GM12878 (cell line): ENCODE results near the gene MSL1. TPM values are rescaled to one million over a fixed set of nuclear protein-coding genes. Genes with fewer than 3 reads are reported as not detected.

ENCODE experiments used
- ATAC-seq: fragments of 200-7000 bp; cut with Tn5 transposase; 3 replicates; pipeline ENCODE4 v1.9.1; 2020; ENCODE audit warnings: mild to moderate bottlenecking, moderate library complexity
- BruUV-seq: library from RNA; stranded (reverse); fragments of 400-500 nt; replicated peaks from 2 replicates; lab custom pipeline; 2021; lab: Mats Ljungman, UMichigan
- CTCF ChIA-PET: fragments of 300-600 bp; sonication (Branson Sonifier 250); formaldehyde crosslinking; extraction: SDS; loops from one replicate; lab custom pipeline; 2021; ENCODE audit warnings: inconsistent platforms; lab: Yijun Ruan, JAX
- POLR2A ChIA-PET: fragments of 350-600 bp; formaldehyde crosslinking; extraction: SDS; loops from one replicate; lab custom pipeline; 2021; ENCODE audit warnings: inconsistent platforms; lab: Charles Lee
- RAD21 ChIA-PET: fragments of 300-600 bp; sonication (Branson Sonifier 250); formaldehyde crosslinking; loops from one replicate; lab custom pipeline; 2023; ENCODE audit warnings: antibody characterized with exemption; ENCODE audit not compliant: unreplicated experiment; lab: Charles Lee
- SMC1A ChIA-PET: fragments of 300-600 bp; sonication (Branson Sonifier 250); formaldehyde crosslinking; loops from one replicate; lab custom pipeline; 2023; ENCODE audit not compliant: unreplicated experiment, uncharacterized antibody; lab: Charles Lee
- DNase-seq: peaks from one replicate; pipeline ENCODE4 v3.0.0-alpha.2; 2011; ENCODE audit warnings: low read depth, low spot score
- FAIRE-seq: peaks from 3 replicates; lab custom pipeline; 2011; peaks lifted over from hg19 to GRCh38; lab: Jason Lieb, UNC
- H2AFZ ChIP-seq: 2 replicates; pipeline ENCODE4 v1.6.0; 2011; ENCODE audit warnings: low read depth, low read length, control low read depth; ENCODE audit not compliant: control insufficient read depth
- H3K27ac ChIP-seq: 2 replicates; pipeline ENCODE4 v1.5.1; 2011; ENCODE audit warnings: control low read depth; ENCODE audit not compliant: control insufficient read depth, insufficient read depth
- H3K27me3 ChIP-seq, 2 experiments: replicated peaks in 1 of 2; 2 replicates each; pipeline versions ENCODE4 v1.6.0 to v1.6.1; 2011; ENCODE audit warnings: low read length in 1 of 2; ENCODE audit not compliant: control insufficient read depth in 2 of 2, insufficient read depth in 2 of 2
- H3K36me3 ChIP-seq, 2 experiments: 2 replicates each; pipeline ENCODE4 v1.5.1; 2011; ENCODE audit warnings: low read length in 1 of 2; ENCODE audit not compliant: control insufficient read depth in 2 of 2, insufficient read depth in 2 of 2
- H3K4me1 ChIP-seq: 2 replicates; pipeline ENCODE4 v1.6.1; 2011; ENCODE audit warnings: mild to moderate bottlenecking, low read length, moderate library complexity, mixed read lengths; ENCODE audit not compliant: control insufficient read depth, insufficient read depth
- H3K4me2 ChIP-seq: 2 replicates; pipeline ENCODE4 v1.6.0; 2011; ENCODE audit warnings: control low read depth; ENCODE audit not compliant: control insufficient read depth, insufficient read depth
- H3K4me3 ChIP-seq: fragments of 200-600 bp; sonication (generic); 2 replicates; pipeline ENCODE4 v1.5.1; 2016
- H3K79me2 ChIP-seq: 2 replicates; pipeline ENCODE4 v1.6.0; 2011; ENCODE audit warnings: low read length; ENCODE audit not compliant: control insufficient read depth, insufficient read depth
- H3K9ac ChIP-seq: 2 replicates; pipeline ENCODE4 v1.8.0; 2011; ENCODE audit warnings: low read length, control low read depth, mixed read lengths; ENCODE audit not compliant: control insufficient read depth, insufficient read depth
- H3K9me3 ChIP-seq: replicated peaks from 3 replicates; pipeline ENCODE4 v1.5.1; 2011; ENCODE audit warnings: mild to moderate bottlenecking, low read length; ENCODE audit not compliant: control insufficient read depth, insufficient read depth
- H4K20me1 ChIP-seq: 2 replicates; pipeline ENCODE4 v1.6.0; 2011; ENCODE audit not compliant: control insufficient read depth, insufficient read depth
- EP300 ChIP-seq, 2 experiments: fragments of 150-350 bp in 1 of 2; IDR thresholded peaks; 2 replicates each; pipeline ENCODE4 v1.6.1; 2011 to 2012; ENCODE audit warnings: low read depth in 2 of 2, low read length in 2 of 2, borderline replicate concordance in 1 of 2, improper control_type of control experiment in 1 of 2, inconsistent platforms in 1 of 2; ENCODE audit not compliant: control insufficient read depth in 1 of 2
- TARDBP ChIP-seq: IDR thresholded peaks from 2 replicates; pipeline ENCODE4 v1.6.1; 2016; ENCODE audit warnings: borderline replicate concordance
- ZSCAN29 ChIP-seq: fragments of 450-650 bp; IDR thresholded peaks from 2 replicates; pipeline ENCODE4 v1.6.1; 2017; ENCODE audit warnings: mild to moderate bottlenecking, moderate library complexity
- WGBS: methylation state at CpG from one replicate; pipeline ENCODE4 v1.1.6; 2016; ENCODE audit warnings: low lambda C conversion rate; ENCODE audit not compliant: insufficient replicate concordance, insufficient coverage; ENCODE audit errors: missing lambda C conversion rate; 5-methylcytosine and 5-hydroxymethylcytosine counted together
- in situ Hi-C: fragments of 300-500 bp; cut with MboI; formaldehyde crosslinking; loops from 9 replicates; pipeline ENCODE4 v1.14.3; 2018; ENCODE audit warnings: mixed read lengths
- intact Hi-C: fragments of 100-400 bp; cut with micrococcal nuclease; formaldehyde crosslinking; loops from one replicate; pipeline ENCODE4 v1.14.2; 2022; ENCODE audit not compliant: unreplicated experiment
- polyA plus RNA-seq, 11 experiments: library from polyadenylated mRNA; depleted of rRNA in 4 of 11; unstranded in 6 of 11; stranded (reverse) in 5 of 11; fragments of >200 nt; fragmentation: Nextera tagmentation in 4 of 11; fragmentation: Illumina TruSeq in 1 of 11; extraction: Ambion mirVana in 4 of 11; extraction: Trizol in 1 of 11; gene quantifications; 1 replicate in 1 of 11; 2 replicates in 10 of 11; pipeline versions ENCODE4 v1.2.1 to v1.2.3, GENCODE V29; 2011 to 2016; ENCODE audit warnings: inconsistent platforms in 2 of 11, missing spikeins in 2 of 11, low read depth in 1 of 11
- total RNA-seq, 4 experiments: library from RNA; depleted of rRNA in 3 of 4; stranded (reverse); fragments of >200 nt in 3 of 4; fragmentation: Illumina TruSeq in 1 of 4; extraction: Trizol in 1 of 4; gene quantifications; 2 replicates each; pipeline versions ENCODE4 v1.2.1 to v1.2.3, GENCODE V29; 2013 to 2021
- TF ChIP-seq, protein P1 (sequence below): fragments of 450-650 bp; IDR thresholded peaks from 2 replicates; pipeline ENCODE4 v1.6.1; 2017; ENCODE audit warnings: borderline replicate concordance

The MSL1 gene
- total and polyA plus RNA-seq, 10 of the 15 experiments (the other 5 are each of a cell fraction or from before 2014, with no cell fraction given) = 6.1 to 95.2 (median 51.8) TPM

DNA sequence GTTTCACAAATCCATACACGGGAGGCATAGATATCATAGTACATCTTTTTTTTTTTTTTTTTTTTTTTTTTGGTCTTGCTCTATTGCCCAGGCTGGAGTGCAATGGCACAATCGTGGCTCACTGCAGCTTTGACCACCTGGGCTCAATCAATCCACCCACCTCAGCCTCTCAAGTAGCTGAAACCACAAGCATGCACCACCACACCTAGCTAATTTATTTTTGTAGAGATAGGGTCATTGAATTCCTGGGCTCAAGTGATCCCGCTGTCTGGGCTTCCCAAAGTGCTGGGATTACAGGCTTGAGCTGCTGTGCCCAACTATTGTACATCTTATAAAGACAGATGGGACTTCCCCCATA, 52.0 kb downstream of the MSL1 start (continued):
- TF ChIP-seq, protein P1, sequence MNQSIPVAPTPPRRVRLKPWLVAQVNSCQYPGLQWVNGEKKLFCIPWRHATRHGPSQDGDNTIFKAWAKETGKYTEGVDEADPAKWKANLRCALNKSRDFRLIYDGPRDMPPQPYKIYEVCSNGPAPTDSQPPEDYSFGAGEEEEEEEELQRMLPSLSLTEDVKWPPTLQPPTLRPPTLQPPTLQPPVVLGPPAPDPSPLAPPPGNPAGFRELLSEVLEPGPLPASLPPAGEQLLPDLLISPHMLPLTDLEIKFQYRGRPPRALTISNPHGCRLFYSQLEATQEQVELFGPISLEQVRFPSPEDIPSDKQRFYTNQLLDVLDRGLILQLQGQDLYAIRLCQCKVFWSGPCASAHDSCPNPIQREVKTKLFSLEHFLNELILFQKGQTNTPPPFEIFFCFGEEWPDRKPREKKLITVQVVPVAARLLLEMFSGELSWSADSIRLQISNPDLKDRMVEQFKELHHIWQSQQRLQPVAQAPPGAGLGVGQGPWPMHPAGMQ = no peak
- TF ChIP-seq ZSCAN29 = no peak
- TF ChIP-seq, all 136 proteins: peak for 0

GRCh38 chr17:40174514-40174913, 52.7 kb downstream of the MSL1 start:
- ChIA-PET CTCF (interaction anchor here (0.6 to 5.1 kb wide), 5 partner anchors 17 to 215 kb away, joined by 3 to 42 read pairs (median 3); no protein-coding TSS in a partner anchor), POLR2A (interaction anchor here (0.6 to 3.6 kb wide), 6 partner anchors 35 to 723 kb away, joined by 3 to 23 read pairs (median 4); partner anchors contain the start of gene NR1D1), RAD21 (interaction anchor here (0.7 to 1.6 kb wide), 2 partner anchors 34 to 61 kb away, joined by 3 to 4 read pairs; partner anchors contain the start of gene CASC3), SMC1A (interaction anchor here (1.0 to 5.1 kb wide), 3 partner anchors 24 to 62 kb away, joined by 3 to 35 read pairs (median 4); partner anchors contain the start of gene CASC3)
- no peak for FAIRE-seq
- in situ Hi-C loops = no loop called here
- intact Hi-C loops = no loop called here
- Histone ChIP-seq H3K27me3 (no peaks in the 10 kb centered on the region), H3K79me2 (no peaks in the 10 kb centered on the region), H3K27ac (no peak overlapping the region), H3K9ac (no peak overlapping the region), H3K4me2 (no peak overlapping the region), H3K36me3 (peaks cover 11 to 15% of the 10 kb centered on the region in 2 experiments; a peak in 3 of 4 replicates), H3K9me3 (no peaks in the 10 kb centered on the region), H2AFZ (no peak overlapping the region), H3K4me1 (peaks cover 4% of the 10 kb centered on the region), H4K20me1 (no peaks in the 10 kb centered on the region), H3K4me3 (no peak overlapping the region)
- 25% methylated on average over 1 of the region's 1 CpG for WGBS
- ATAC-seq = no peak
- TF ChIP-seq EP300 (IDR thresholded peaks at IDR 0.05; ENCODE audit: borderline replicate concordance in 1 of 2, control insufficient read depth in 1 of 2, low read depth in 2 of 2, low read length in 2 of 2) (no peak), TARDBP (no peak)
- BruUV-seq = no TSS peak
- DNase-seq = no peak
